ENCODE measurements around the gene ZNF48.

GRCh38 chr16:30361180-30361579, 34.0 kb upstream of the ZNF48 start:
- TF ChIP-seq POLR2A (IDR thresholded peaks at IDR 0.05) (no peak), CTCF (IDR thresholded peaks at IDR 0.05) (no peak)

Data from ovary (tissue), 3 donors.